Ovary (tissue), 9 donors: Measurements from ENCODE around the gene NLGN1. TPM values are rescaled to one million over a fixed set of nuclear protein-coding genes. Genes with fewer than 3 reads are reported as not detected.

Experiments
- DNase-seq, 5 donors: peaks; one replicate each; pipeline ENCODE4 v3.0.0-alpha.2; 2019 to 2020
- H3K27ac ChIP-seq, 2 donors: fragments of 200-600 bp; one replicate each; pipeline versions ENCODE4 v1.5.1 to v1.8.0; 2019 to 2022
- H3K27me3 ChIP-seq: fragments of 200-600 bp; one replicate; pipeline ENCODE4 v1.8.0; 2022
- H3K36me3 ChIP-seq: fragments of 200-600 bp; sonication (generic); one replicate; pipeline ENCODE4 v1.5.1; 2019
- H3K4me1 ChIP-seq: one replicate; pipeline ENCODE4 v1.8.1; 2013; ENCODE audit warnings: mild to moderate bottlenecking, moderate library complexity; ENCODE audit not compliant: insufficient read depth
- H3K4me3 ChIP-seq: fragments of 200-600 bp; sonication (generic); one replicate; pipeline ENCODE4 v1.5.1; 2017
- H3K9me3 ChIP-seq, 2 donors: fragments of 200-600 bp in 1 of 2; sonication (generic) in 1 of 2; one replicate each; pipeline versions ENCODE4 v1.5.1 to v1.8.1; 2013 to 2019; ENCODE audit warnings: mild to moderate bottlenecking in 1 of 2, moderate library complexity in 1 of 2
- CTCF ChIP-seq, 3 donors: fragments of 450-650 bp in 2 of 3; fragments of 200-600 bp in 1 of 3; IDR thresholded peaks; one replicate each; pipeline versions ENCODE4 v1.5.1 to v1.8.0; 2016 to 2022; ENCODE audit warnings: antibody characterized with exemption in 3 of 3, mild to moderate bottlenecking in 1 of 3
- EP300 ChIP-seq: sonication (generic); formaldehyde crosslinking; IDR thresholded peaks from one replicate; pipeline ENCODE4 v1.6.1; 2017; ENCODE audit warnings: antibody characterized with exemption
- POLR2A ChIP-seq: fragments of 450-650 bp; IDR thresholded peaks from one replicate; pipeline ENCODE4 v1.6.1; 2017; ENCODE audit warnings: antibody characterized with exemption, mild to moderate bottlenecking, moderate library complexity
- WGBS, 3 donors: extraction: QIAGEN DNeasy Blood & Tissue Kit in 1 of 3; methylation state at CpG; one replicate each; pipeline versions ENCODE4 v1.1.5 to v1.1.7; 2013 to 2017; 5-methylcytosine and 5-hydroxymethylcytosine counted together
- intact Hi-C, 4 donors: fragments of 100-400 bp; cut with DNase I; formaldehyde crosslinking; loops; one replicate each; pipeline versions ENCODE4 v1.11.0 to v1.15.1; 2022 to 2023
- polyA plus RNA-seq, 2 donors: library from polyadenylated mRNA; stranded (reverse); fragments of 200-250 nt in 1 of 2; fragments of 350-450 nt in 1 of 2; fragmentation: Illumina TruSeq in 1 of 2; extraction: RNeasy Lipid Tissue Mini Kit (QIAGEN cat#74804) in 1 of 2; gene quantifications; one replicate each; pipeline ENCODE4 v1.2.3, GENCODE V29; 2013 to 2014
- total RNA-seq, 7 donors: library from RNA; depleted of rRNA in 2 of 7; stranded (reverse); fragments of >200 nt in 2 of 7; fragmentation: NEBNext Ultra II Directional in 3 of 7; extraction: Animal tissue kit (Norgen Biotek cat#: 25700) in 3 of 7; gene quantifications; one replicate each; pipeline versions ENCODE4 v1.1.0 to v1.2.4, GENCODE V29; 2016 to 2023
- donor health status: DM: no; HTN: no; CAD: no; lungs with moderate emphysema.
- donor health status: DM: no; HTN: no; CAD: no.
- donor health status: Bipolar disorder and iron deficiency.
- donor health status: DM: yes; HTN: yes; CAD: no.
- donor health status: DM: no; HTN: no; CAD: no.
- donor health status: DM: yes; HTN: yes; CAD: no.

The NLGN1 gene
- total and polyA plus RNA-seq, 9 donors = 1.2 to 7.7 (median 4.6) TPM

DNA sequence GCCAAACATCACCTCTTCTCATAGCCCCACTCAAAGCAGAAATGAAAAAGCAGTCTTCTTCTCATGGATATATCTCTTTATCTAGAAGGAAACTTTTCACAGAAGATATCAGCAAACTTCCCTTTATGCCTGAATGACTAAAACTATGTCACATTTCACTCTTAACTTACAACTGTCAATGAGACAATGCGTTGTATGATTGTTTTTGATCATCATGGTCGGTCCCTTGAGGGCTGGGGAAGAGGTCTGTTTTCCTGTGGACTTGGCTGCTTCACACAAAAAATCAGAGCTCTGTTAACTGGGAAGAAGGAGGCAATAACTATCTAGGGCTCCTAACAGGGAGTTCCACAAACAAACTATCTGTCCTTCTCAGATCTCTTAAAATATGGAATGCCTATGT, 5.1 kb downstream of the NLGN1 start:
- 79 to 81% (median 80%) methylated on average over 2 of the region's 2 CpGs for WGBS, 3 donors
- intact Hi-C loops = no loop called here
- TF ChIP-seq CTCF (IDR thresholded peaks at IDR 0.05) (no peak), EP300 (no peak), POLR2A (no peak)

GRCh38 chr3:173403376-173403775, 5.8 kb downstream of the NLGN1 start:
- TF ChIP-seq POLR2A = no peak
- TF ChIP-seq CTCF (IDR thresholded peaks at IDR 0.05) = no peak
- TF ChIP-seq EP300 = no peak
- Histone ChIP-seq H3K27ac (no peak overlapping the region), H3K4me1 (peaks cover 2% of the 10 kb centered on the region), H3K27me3 (no peaks in the 10 kb centered on the region), H3K4me3 (no peak overlapping the region), H3K9me3 (no peaks in the 10 kb centered on the region), H3K36me3 (no peaks in the 10 kb centered on the region)
- no peak for DNase-seq
- intact Hi-C loops = no loop called here
- 7 to 32% (median 7%) methylated on average over 1 of the region's 1 CpG for WGBS, 3 donors

More for the DNA sequence above, 5.1 kb downstream of the NLGN1 start:
- no peaks in the 10 kb centered on the region for H3K27me3 ChIP-seq
- H3K36me3 ChIP-seq = no peaks in the 10 kb centered on the region
- no peaks in the 10 kb centered on the region for H3K9me3 ChIP-seq
- no peak overlapping the region for H3K4me3 ChIP-seq
- no peak overlapping the region for H3K27ac ChIP-seq
- no peak for DNase-seq
- H3K4me1 ChIP-seq = peaks cover 2% of the 10 kb centered on the region

GRCh38 chr3:173404156-173404555, 6.6 kb downstream of the NLGN1 start:
- H3K27ac ChIP-seq = no peak overlapping the region
- intact Hi-C loops = no loop called here
- H3K36me3 ChIP-seq = no peaks in the 10 kb centered on the region
- no peak for DNase-seq
- H3K9me3 ChIP-seq = no peaks in the 10 kb centered on the region
- peaks cover 2% of the 10 kb centered on the region for H3K4me1 ChIP-seq
- no peak overlapping the region for H3K4me3 ChIP-seq
- H3K27me3 ChIP-seq = no peaks in the 10 kb centered on the region
- 68 to 87% (median 77%) methylated on average over 1 of the region's 1 CpG for WGBS, 3 donors
- TF ChIP-seq POLR2A (no peak), EP300 (no peak), CTCF (IDR thresholded peaks at IDR 0.05) (no peak)

DNA sequence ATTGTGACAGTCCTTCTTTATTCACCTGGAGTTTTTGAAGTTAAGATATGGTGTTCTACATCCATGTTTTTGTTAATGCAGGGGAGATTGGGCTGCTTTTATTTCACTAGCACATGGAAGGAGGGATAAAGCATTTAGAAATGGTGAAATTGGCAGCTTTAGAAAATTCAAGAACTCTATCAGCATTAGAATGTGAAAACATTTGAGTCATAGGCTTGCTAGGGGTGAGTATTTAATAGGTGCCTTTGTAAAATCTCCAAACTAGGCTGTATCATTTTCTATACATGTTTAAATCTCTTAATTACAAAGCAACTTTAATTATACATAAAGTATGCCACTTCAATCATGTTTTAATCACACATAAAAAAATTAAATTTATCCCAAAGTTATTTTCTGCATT, 12.9 kb downstream of the NLGN1 start:
- DNase-seq = no peak
- Histone ChIP-seq H3K36me3 (no peaks in the 10 kb centered on the region), H3K4me3 (no peak overlapping the region), H3K27ac (no peak overlapping the region), H3K27me3 (no peaks in the 10 kb centered on the region), H3K4me1 (peaks cover 2% of the 10 kb centered on the region), H3K9me3 (no peaks in the 10 kb centered on the region)
- intact Hi-C loops = no loop called here
- TF ChIP-seq CTCF (IDR thresholded peaks at IDR 0.05) = no peak
- TF ChIP-seq POLR2A = no peak
- no peak for TF ChIP-seq EP300

DNA sequence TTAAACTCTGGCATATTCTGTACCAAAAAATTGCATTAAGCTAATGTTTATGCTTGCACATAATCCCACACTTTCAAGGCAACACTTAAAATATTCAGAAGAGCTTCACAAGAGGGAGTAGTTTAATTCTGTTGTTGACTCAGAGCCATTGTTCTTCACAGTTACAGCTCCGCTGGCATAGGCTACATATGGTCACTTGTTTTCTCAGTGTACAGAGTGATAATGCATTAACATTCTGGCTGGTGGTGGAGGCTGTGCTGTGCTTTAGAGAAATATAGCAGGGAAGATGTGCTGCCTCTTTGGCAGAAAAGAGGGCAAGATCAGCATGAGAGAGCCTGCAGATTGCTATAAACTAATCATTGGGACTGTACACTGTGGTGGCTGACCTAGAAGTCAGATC, 13.3 kb downstream of the NLGN1 start:
- no peaks in the 10 kb centered on the region for H3K36me3 ChIP-seq
- TF ChIP-seq EP300 = no peak
- TF ChIP-seq POLR2A = no peak
- TF ChIP-seq CTCF (IDR thresholded peaks at IDR 0.05) = no peak
- intact Hi-C loops = no loop called here
- no peaks in the 10 kb centered on the region for H3K9me3 ChIP-seq
- peaks cover 2% of the 10 kb centered on the region for H3K4me1 ChIP-seq
- H3K27ac ChIP-seq = no peak overlapping the region
- no peak for DNase-seq
- no peak overlapping the region for H3K4me3 ChIP-seq
- H3K27me3 ChIP-seq = no peaks in the 10 kb centered on the region
- 79 to 89% (median 86%) methylated on average over 1 of the region's 1 CpG for WGBS, 3 donors
